CD4-positive, alpha-beta T cell treated with Interferon alpha-2 for 1 hour (primary cell): Measurements from ENCODE around the gene OSBPL6.

Experiments
- DNase-seq, 2 donors: peaks; one replicate each; pipeline ENCODE4 v3.0.0-alpha.2; 2020 to 2022

OSBPL6 gene

DNA sequence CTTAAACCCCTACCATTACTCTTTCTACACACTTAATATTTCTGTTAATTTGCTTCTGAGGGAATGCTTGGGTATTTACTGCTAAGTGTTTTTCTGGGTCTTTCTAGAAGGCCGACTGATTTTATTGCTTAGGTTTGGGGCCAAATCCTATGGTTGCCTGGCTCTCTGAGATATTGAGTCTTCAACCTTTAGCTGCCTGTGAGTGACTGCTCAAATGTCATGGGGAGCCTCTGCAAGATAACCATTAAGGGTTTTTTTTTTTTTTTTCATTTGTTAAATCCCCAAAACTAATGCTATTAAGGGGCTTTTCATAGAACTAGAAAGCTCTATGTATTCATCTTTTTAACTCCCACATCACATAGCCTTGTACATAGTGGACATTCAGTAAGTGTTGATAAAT is 5.0 kb downstream of the OSBPL6 start:
- no peak for DNase-seq

DNA sequence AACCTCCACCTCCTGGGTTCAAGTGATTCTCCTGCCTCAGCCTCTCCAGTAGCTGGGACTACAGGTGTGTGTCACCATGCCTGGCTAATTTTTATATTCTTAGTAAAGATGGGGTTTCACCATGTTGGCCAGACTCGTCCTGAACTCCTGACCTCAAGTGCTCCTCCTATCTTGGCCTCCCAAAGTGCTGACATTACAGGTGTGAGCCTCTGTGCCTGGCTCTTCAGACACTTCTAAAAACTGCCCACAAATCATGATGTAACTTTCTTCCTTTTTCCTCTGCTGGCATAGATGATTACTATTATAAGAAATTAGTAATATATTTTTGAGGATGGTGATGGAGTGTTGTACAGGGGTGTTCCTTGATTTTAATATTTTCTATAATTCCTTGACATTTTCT is 6.0 kb downstream of the OSBPL6 start:
- DNase-seq = no peak

DNA sequence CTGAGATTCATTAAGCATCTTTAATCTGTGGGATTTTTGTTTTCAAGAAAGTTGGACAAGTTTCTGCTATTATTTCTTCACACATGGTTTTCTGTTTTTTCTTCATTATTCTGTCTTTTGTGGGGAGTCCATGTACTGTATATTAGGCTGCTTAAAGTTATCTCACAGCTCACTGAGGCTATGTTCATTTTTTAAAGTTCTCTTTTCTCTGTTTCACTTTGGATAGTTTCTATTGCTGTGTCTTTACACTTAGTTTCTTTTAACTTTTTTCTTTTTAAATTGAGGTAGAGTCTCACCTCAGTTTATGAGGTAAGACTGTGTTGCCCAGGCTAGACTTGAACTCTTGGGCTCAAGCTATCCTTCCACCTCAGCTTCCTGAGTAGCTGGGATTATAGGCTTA is 8.6 kb downstream of the OSBPL6 start:
- no peak for DNase-seq

DNA sequence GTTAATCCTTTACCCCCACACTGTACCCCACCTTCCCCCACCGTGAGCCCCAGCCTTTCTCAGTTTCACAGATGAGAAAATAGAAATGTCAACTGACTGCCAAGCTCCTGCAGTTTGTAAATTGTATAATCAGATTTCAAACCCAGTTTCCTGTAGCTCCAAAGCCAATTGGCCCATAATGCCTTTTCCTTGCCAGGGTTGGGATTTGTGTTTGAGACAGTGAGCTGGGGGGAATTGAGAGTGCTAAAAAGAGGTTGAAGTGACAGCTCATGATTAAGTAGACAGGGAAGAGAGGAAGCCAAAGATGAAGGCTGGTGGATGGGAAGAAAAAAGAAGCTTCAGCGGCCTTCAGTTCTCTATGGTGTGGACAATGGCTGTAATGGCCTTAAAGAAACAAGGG is 10.7 kb downstream of the OSBPL6 start:
- no peak for DNase-seq

DNA sequence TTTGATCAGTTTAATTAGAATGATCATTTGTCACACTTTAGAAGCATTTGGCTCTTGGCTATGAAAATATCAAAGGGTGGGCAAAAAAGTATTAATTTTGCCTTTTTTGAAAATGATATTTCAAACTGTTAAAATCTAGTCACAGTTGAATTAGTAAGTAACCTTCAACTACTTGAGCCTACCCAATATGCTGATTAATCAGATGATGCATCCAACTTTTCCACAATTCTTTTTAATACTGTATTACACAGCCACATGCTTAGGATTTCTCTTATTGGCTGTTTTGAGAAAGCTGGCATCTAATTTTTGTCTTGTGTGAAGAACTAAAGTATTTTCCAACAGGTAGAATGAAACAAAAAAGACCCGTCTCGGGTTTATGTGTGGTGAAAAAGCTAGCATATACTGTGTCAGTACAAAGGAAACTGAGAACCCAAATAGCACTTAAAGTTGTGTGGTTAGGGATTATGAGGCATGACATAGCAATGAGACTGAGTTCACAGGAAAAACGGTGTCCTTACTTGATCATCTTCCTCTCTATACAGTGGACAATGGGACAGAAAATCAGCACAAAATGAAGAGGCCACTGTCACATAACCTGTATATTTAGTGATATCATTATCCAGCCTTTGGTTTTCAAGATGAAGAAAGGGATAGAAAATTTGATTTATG is 11.7 kb downstream of the OSBPL6 start:
- DNase-seq = no peak

DNA sequence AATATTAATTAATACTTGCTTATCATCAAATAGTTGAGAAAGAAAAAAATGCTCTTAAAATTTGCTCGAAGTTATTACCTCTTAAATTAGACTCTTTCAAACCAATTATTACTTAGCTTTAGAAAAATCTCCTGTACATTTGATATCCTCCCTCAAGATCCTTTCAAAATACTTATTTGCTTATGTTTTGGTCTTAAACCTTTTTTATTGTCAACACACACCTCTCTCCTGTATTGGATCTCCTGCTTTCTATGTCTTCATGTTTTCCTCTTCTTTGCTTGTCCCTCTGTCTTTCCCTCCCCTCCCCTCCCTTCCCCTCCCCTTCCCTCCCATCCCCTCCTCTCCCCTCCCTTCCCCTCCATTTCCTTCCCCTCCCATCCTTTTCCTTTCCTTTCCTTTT is 14.0 kb downstream of the OSBPL6 start:
- no peak for DNase-seq

DNA sequence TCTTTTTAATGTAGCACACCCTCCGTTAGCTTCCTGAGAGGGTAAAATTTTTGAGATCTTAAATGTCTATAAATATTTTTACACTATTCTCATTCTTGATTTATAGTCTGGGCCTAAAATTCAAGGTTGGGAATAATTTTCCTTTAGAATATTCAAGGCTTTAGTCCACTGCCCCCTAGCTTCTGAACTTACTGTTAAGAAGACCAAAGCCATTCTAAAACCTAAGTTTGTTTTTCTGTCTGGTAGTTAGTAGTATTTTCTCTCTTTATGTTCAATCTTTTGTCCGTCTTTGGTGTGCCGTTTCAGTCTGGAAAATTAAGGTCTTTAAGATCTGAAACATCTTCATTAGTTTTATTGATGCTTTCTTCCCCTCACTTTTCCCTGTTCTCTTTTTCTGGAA is 14.5 kb downstream of the OSBPL6 start:
- DNase-seq = no peak

DNA sequence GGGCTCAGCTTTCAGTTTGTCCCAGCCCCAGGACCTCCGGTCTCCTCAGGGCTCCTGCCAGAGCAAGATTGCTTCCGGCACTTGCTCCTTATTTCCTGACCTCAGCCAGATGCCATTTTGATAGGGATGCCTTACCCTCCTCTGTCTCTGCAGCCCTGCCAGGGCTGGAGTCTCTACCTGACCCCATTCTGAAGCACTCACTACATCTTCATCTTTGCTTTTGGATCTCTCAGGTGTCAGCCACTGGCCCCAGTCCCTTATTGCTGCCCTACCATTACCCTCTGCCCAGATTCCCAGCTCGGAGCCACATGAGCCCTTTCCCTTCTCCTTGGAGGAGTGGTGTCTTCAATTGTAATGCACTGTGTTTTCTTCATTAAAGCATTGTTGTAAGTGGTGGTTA is 17.1 kb downstream of the OSBPL6 start:
- no peak for DNase-seq

DNA sequence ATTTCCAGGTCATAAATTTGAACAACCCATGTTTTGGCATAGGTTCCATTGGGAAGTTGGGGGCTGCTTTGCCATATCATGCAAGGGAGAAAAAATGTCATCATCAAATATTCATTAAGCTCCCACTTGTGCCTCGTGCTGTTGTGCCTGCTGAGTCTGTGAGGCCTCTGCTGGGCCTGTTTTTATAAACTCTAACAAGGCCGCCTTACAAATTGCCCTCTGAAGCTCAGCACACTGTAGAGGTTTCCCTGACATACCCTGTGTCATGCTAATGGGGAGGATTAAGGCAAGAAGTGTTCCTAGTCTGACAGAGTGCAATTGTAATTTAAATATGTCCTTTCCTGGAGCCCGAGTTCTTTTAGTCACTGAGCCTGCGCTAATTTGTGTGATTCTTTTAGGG is 17.6 kb downstream of the OSBPL6 start:
- no peak for DNase-seq

DNA sequence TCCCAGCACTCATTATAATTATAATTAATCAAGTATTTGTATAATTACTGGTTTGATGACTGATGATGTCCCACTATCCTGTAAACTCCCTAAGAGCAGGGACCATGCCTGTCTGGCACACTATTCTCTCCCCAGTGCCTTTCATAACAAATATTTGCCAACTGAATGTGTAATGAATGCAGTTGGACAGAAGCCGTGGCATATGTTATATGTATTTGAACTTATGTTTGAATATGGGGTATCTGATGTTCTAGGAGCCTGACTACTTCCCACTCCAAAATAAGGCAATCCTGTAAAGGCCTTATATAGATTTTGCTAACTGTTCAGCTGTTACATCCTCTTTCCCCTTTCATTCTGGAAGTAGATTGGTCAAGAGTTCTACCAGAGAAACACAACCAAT is 19.7 kb downstream of the OSBPL6 start:
- DNase-seq = no peak

DNA sequence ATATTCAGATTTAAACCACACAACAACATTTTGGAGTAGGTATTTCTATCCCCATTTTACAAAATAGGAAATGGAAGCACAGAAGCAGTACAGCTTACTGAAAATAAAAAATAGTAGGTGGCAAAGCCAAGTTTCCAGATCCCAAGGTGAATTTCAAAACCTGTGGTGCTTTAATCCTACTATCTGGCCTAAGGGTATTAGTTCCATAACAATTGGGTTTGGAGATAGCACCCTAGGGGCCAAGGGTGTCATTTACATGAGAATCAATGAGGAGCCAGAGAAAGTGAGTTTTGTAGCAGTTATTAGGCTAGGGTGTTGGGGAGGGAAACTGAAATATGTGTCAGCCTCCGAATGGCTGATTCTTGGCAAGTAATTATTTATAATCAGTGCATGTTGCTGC is 24.9 kb downstream of the OSBPL6 start:
- DNase-seq = no peak

DNA sequence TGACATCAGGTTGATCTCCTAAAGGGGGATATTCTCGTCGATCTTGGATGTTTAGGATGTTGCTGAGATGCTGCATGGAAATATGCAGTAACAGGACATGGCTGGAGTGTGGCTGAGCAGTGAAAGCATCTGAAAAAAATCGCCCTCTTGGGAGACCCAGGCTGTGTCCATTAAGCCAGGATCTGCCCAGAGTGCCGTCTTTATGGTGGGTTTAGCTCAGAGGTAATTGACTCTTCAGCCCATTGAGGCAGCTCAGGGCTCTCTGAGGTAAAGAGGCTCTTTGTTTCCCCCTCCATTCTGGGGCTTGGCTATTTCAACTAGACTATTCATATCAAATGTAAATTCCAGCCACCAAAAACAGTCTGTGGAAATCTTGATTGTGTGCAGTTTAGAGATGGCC is 26.5 kb downstream of the OSBPL6 start:
- no peak for DNase-seq

DNA sequence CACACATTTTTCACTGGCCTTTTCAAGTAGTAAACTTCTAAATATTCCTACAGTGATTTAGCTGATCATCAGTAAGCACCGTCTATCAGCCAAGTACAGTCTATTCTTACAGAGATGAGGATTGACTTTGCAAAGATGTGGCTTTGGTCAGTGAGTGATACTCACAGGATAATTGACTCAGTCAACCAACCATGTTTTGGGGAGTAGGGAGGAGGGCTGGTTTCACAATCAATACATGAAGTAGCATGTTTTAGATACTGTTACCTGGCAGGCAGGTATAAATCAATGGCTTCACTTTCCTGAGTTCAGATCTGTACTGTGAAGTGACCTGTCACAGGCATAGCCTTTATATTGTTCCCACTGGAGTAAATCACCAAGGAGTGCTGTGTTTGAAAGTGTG is 27.2 kb downstream of the OSBPL6 start:
- no peak for DNase-seq

DNA sequence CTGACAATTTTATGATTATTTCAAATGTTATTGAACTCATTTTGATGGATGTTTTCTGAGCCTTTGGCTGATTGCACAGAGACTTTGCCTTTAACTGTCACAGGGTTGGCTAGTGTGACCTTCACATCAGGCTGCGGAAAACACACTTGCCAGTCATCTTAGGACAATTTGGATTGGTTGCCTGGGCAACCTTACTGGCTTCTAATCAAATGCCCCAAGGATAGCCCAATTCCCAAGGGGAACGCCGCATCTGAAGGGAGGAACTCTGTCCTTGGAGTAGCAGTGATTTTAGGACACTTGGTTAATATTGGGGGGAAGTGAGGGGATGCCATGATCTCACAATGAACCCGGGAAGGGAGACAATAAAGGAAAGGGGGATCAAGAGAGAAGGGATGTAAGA is 29.5 kb downstream of the OSBPL6 start:
- DNase-seq = no peak

DNA sequence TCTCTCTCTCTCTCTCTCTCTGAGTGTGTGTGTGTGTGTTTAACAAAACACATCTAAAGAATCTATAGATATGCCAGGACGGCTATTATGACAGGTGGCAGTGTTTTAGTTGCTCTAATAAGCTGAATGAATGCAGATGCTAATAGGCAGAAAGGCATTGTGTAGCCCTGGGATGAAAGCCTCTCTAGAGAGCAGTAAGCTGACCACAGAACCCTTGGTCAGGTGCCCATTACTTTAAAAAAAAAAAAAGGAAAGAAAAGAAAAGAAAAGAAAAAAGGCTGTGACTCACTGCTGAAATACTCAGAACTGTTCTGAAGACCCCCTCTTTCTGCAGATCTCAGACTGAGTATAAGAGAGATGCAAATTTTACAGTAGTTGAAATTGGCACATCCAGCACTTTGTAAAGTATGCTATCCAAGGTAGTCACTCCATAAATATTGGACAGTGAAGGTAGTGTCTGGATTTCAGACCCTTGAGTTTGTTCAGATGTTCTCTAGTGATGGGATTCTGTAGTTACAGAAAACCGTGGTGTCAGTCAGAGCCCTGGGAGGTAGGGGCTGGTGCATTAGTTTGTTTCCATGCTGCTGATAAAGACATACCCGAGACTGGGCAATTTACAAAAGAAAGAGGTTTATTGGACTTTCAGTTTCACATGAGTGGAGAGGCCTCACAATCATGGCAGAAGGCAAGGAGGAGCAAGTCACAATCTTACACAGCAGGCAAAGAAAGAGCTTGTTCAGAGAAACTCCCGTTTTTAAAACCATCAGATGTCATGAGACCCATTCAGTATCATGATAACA is 30.9 kb downstream of the OSBPL6 start:
- DNase-seq = no peak

DNA sequence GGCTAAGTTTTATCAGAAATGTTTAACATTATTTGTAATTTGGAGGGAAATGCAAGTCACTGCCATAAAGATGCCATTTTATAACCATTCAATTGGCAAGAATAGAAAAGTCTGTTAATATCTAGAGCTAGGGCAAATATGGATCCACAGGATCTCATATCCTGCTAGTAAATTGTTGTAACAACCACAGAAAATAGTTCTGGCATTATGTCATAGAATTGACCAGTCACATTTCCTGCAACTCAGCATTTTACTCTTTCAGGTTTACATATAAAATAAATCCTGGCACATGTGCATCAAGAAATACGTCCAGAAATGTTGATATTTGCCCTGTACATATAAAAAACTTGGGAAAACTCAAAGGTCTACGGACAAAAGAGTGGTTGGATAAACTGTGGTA is 32.9 kb downstream of the OSBPL6 start:
- DNase-seq = no peak

DNA sequence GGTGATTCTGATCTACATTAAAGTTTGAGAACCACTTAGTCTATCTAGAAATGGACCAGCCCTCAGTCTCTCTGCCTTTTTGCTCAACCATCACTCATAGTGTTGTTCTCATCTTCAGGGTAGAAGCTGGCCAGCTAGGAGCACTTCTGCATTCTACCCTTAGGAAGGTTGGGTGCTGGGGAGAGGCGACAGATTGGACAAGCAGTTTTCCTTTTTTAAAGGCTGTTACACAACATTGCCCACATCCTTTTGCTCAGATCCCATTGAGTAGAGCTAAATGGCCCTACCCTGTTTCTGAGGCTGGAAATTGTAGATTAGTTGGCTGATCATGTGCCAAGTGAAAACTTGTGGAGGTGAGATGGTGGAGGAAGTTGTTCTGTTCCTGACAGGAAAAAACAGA is 35.6 kb downstream of the OSBPL6 start:
- no peak for DNase-seq

DNA sequence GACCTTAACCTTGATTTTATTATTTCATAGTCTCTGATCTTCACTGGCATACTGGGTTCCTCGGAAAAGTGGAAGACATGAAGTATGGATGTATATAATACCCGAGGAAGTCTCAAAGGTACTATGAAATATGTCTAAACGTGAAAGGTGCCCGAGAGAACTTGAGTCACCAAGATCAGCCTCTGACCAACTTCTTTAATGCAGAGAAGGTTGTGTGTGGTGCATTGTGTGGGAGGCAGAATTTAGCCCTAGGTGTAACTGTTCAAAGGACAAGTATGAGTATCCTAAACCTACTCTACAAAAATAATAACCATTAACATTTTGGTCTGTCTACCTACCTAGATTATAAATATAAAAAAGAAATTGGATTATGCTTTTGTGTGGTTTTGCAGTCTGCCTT is 36.1 kb downstream of the OSBPL6 start:
- no peak for DNase-seq

DNA sequence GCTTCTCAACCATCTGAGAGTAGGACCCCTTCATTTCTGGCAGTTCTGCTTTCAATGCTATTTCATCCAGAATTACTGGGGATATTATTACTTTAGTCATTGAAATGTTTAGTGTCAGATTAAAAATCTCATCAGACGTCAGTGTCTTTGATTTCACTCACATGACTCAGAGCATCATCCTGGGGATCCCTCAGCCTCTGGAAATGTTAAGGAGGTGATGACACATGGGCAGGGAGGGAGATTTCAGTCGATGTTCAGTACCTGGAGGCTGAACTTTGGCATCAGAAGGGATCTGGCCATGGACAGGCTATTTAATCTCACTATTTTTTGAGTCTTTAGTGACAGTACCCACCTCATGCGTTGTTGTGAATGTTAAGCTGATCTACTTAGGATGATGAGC is 39.1 kb downstream of the OSBPL6 start:
- no peak for DNase-seq

DNA sequence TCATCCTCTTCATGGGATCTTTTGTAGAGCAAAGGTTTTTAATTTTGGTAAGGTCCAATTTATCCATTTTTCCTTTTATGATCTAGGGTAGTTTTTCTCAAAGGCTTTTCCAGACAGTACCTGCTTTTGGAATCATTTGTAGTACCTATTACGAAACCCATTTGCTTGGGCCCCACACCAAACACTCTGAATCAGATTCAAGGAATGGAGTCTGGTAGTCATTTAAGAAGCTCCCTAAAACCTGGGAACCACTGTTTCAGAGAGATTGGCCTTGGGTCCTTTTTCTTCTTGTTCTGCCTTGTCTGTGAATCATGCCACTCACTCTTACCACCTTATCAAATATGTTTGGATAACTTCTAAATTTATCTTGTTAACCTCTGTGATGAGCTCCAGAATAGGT is 40.3 kb downstream of the OSBPL6 start:
- no peak for DNase-seq

DNA sequence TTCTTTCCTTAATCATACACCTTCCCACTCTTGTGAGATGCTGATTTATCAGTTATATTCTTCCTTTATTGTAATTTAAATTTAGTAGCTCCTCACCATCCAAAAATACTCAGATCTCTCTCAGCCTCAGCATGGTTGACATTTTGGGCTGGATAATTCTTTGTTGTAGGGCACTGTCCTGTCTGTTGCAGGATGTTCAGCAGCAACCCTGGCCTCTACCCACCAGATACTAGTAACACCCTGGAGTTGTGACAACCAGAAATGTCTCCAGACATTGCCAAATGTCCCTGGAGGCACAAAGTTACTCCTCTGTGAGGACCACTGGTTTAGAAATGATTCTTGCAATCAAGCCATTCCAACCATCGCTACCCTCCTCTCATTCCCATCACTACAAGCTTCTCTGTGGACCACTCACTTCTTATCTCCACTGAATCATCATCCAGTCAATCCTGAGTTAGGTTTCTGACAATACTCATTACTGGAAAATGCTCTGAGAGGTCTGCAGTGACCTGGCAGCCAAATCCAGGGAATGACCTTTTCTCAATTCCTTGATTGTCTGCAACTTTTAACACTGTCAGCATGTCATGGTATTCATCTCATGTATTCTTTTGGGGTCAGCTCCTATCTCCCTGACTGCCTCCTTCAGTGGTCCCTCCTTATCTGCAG is 43.3 kb downstream of the OSBPL6 start:
- DNase-seq = no peak

DNA sequence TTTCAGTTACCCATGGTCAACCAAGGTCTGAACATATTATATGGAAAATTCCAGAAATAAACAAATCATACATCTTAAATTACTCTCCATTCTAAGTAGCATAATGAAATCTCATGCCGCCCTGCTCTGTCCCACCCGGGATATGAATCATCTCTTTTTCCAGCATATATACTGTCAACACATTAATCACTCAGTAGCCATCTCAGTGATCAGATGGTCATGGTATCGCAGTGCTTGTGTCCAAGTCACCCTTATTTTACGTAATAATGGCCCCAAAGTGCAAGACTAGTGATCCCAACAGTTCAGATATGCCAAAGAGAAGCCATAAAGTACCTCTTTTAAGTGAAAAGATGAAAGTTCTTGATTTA is 43.8 kb downstream of the OSBPL6 start:
- no peak for DNase-seq

DNA sequence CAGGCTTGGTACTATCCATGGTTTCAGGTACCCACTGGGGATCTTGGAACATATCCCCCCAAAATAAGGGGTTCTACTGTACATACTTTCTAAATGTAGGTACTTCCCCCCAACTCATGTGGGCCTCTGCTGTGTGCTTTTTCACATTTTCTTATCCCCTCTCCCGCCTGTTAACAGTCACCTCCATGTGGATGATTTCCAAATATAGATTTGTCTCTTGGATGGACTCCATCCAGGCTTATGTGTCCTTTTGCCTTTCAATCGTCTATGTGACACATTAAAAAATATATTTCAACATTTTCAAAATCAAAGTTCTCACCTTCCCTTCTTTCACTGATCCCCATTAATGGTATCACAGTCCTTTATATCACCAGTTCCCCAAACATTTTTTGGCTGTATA is 44.4 kb downstream of the OSBPL6 start:
- DNase-seq = no peak

DNA sequence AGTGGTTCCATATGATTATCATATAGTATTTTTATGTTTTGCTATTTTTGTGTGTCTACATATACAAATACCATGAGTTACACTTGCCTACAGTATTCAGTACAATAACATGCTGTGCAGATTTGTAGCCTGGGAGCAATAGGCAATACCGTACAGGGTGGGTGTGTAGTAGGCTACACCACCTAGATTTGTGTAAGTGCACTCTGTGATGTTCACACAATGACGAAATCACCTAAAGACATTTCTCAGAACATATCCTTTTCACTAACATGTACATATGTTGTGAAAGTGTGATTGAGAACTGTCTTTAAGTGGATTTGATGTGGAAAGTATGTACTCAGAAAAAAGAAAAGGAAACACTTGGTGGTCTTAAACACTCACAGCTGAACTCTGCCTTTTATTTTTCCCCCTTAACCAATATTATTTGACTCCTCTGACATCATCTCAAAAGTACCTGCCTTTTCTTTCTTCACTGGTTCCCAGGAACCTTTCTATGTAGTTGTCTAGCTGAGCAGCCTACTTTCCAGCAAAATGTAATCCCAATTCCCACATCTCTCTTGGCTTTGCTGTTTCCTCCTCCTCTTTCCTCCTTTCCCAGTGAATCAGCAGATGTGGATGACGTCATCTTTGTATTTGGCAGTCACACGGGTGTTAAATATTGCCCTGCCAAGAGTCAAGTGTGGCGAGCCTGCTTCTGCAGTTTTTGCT is 47.7 kb downstream of the OSBPL6 start:
- no peak for DNase-seq
